ENCODE measurements around the gene HSPBAP1.
"Not testable (repeated sequence)": the region's sequence is repeated elsewhere in the genome, so short reads cannot be mapped to it uniquely, and the experiment has no call there.

GRCh38 chr3:122747295-122747694 is 46.3 kb downstream of the HSPBAP1 start:
- not testable (repeated sequence) for TF ChIP-seq POLR2A, CTCF (IDR thresholded peaks at IDR 0.05)
